Midbrain (tissue), 1 donor: ENCODE data around the gene FER1L5.
"Not testable (repeated sequence)": the region's sequence is repeated elsewhere in the genome, so short reads cannot be mapped to it uniquely, and the experiment has no call there.

Experiments
- DNase-seq: peaks from one replicate; lab custom pipeline; 2025; lab: John Stamatoyannopoulos, UW

FER1L5 gene

DNA sequence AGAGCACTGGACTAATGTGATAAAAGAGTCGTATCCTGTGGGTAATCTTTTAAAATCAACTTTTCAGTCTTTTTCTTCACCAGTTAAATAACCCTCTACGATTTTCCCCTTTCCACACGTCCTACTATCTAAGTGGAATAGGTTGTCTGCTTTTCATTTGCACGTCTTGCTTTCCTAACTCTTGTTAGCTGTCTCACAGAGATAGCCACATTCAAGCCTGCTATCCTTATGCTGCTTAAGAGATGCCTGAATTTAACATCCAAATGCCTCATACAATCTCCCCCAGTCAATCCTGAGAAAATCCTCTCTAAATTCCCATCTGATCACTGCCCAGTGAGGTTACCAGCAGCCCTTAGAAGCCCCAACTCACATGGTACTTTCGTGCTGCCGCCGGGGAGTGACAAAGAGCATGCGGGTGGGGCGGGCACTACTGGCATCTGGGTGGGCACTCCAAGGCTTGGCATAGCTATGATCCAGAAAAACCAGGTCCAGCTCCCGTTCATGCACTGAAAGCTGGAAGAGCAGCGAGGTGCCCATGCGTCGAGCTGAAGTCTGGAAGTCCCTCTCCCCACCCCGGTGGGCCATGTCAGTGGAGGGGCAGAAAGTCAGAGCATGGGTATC, 5.9 kb upstream of the FER1L5 start:
- DNase-seq = no peak

DNA sequence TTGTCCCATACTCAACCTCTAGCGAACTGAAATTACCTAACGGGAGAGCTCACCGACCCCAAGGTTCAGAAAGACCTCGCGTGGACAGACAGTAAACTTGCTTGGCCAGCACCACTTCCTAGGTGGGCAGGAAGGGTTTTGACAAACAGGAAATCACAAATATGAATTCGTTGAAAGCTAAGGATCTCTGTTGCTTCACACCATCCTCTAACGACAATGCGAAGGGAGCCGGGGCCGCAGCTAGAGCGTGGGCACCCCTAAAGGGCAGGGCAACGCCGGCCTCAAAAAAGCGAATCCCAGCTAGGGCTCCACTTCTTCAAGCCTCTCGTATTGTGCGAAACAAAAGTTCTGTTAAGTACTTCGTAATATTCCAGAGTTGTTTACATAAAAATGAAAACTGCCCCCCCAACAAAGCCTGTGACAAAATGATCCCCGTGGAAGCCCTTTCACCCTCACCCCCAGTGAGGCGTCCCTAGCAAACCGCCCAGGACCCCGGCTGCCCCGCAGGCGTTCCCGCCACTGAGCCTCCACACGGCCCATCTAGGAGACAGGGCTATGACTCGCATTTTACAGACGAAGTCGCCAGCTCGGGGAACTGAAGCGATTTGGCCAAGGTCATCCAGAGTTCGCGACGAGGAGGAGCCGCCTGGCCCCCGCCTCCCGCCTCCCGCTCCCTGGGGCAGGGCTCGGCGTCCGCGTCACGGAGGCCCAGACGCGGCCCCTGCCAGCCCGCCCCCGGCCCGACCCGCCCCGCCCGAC, 5.0 kb upstream of the FER1L5 start:
- DNase-seq = peak; percentile 78

GRCh38 chr2:96638144-96639121, 4.1 kb upstream of the FER1L5 start, which contains the start of gene KANSL3:
KANSL3 (minus strand) TSS chr2:96638312; CDS start chr2:96637135, 1,177 bp downstream.
- peak; percentile 94 for DNase-seq

DNA sequence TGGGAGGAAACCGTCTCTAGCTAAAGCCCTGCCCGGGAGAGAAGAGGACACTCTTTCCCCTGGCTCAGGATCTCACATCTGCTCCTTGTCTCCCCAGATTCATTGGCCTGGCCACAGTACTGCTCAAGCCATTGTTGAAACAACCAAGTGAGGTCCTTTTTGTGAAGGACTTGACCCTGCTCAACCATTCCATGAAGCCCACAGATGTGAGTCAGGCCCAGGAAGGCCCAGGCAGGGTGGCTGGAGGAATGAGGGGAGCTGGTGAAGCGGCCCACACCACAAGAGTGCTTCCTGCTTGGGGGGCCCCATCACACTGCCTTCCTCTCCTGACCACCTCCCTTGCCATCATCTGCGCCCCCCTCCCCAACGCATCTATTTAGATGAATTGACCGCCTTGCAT, 5.1 kb downstream of the FER1L5 start:
- DNase-seq = no peak

- no peak for DNase-seq
These were observed 5.9 kb downstream of the FER1L5 start for GRCh38 chr2:96648306-96648930.

DNA sequence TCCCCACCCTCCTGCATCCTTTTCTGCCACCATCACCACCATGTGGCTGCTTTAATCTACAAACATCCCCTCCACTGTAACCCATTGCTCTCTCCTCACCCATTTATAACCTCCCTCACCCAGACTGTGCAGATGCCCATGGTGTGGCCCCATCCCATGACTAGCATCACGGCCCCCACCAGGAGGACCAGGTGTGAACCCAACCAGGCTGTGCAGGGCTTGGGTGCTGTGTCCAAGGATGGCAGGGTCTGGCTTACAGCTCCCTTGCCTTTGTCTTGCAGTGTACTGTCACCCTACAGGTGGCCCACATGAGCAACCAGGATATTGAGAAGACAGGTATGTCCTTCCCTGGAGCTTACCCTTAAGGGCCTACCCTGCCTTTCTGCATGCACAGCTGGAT, 6.8 kb downstream of the FER1L5 start:
- DNase-seq = no peak

DNA sequence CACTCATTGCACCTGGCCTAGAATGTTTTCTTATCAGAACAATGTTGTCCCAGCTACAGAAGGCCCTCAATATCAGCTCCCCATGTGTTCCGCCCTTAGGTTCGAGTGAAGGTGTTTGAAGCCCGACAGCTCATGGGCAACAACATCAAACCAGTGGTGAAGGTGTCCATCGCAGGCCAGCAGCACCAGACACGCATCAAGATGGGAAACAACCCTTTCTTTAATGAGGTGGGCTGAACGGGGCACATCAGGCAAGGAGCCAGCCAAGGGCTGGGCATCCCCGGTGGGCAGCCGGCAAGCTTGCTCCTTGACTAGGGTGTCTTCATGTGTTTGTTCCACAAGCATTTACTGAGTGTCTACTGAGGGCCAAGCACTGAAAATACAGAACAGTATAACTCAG, 9.2 kb downstream of the FER1L5 start:
- no peak for DNase-seq

GRCh38 chr2:96654791-96655190, 12.2 kb downstream of the FER1L5 start:
- not testable (repeated sequence) for DNase-seq

GRCh38 chr2:96655526-96655925, 13.0 kb downstream of the FER1L5 start:
- no peak for DNase-seq

GRCh38 chr2:96656540-96656939, 14.0 kb downstream of the FER1L5 start:
- no peak for DNase-seq

GRCh38 chr2:96661324-96661723, 18.8 kb downstream of the FER1L5 start:
- DNase-seq = no peak

- DNase-seq = no peak
These were observed 19.8 kb downstream of the FER1L5 start for GRCh38 chr2:96662360-96662759.

GRCh38 chr2:96663177-96663576, 20.6 kb downstream of the FER1L5 start:
- DNase-seq = no peak

- no peak for DNase-seq
These were observed 21.3 kb downstream of the FER1L5 start for GRCh38 chr2:96663829-96664228.

- DNase-seq = no peak
These were observed 21.9 kb downstream of the FER1L5 start for GRCh38 chr2:96664366-96664925.

DNA sequence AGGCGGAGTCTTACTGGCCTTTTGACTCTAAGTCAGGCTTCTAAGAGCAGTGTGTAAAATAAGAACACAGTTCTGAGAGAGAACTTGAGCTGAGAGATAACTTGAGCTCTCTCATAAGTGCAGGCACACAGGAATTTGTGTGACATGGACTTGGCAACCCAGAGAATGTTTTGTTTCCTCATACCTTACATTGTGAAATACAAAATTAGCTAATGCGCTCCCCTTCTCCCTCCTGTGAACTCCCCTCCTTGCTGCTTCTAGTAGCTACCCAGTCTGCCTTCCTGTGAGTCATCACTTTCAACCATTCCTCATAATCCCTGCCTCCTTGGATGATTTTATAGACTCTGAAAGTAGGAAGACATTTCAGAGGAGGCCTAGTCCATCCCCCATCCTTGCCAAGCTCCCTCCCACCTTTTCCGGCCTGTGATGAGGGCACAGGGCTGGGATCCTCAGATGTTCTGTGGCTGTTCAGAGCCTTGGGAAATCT, 22.6 kb downstream of the FER1L5 start:
- no peak for DNase-seq

- DNase-seq = not testable (repeated sequence)
These were observed 23.2 kb downstream of the FER1L5 start for GRCh38 chr2:96665717-96666116.

- DNase-seq = no peak
These were observed 26.2 kb downstream of the FER1L5 start for GRCh38 chr2:96668771-96669170.

DNA sequence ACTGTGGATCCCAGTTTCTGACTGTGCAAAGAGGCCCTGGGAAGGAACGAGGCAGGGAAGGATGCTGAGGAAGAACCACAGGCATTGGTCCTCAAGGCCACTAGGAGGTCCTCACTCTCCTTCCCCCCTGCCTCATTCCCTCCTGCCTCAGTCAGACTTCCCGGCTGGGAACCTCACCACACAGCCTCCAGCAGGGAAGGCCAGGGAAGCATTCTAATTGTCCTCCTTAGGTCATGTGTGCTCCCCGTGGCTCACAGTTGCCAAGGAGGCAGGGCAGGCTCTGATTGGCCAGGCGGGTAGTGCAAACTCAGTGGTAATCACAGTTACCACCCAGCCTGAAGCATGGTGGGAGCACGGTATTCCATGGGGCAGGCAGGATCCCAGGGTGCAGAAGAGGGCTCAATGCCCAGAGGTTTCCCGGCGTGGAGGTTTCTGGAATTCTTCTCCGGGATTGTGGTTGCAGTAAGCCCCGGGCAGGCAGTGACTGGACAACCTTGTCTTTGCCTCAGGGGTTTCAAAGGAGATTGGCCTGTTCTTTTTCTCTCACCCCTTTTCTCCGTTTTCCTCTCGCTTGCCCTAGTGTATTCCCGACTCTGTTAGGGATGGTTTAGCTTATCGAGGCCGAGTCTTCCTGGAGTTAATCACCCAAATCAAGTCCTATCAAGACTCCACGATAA, 27.1 kb downstream of the FER1L5 start:
- DNase-seq = no peak

DNA sequence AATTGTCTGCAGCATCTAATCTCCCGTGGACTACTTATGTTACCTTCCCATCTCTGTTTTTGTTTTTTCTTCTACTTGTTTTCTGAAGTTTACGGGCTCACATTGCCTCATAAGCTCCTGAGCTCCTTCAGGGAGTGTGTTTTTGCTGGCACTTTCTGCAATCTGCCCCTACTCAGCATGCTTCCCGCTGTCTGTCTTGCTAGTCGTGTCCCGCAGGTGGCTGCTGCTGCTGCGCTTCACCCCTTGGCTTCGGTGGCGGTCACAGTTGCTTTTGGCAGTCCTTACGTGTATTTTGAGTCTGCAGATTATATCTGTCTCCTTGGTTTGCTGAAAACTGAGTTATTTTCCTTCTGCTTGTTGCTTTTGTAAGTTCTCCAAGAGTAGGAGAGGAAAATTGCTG, 37.3 kb downstream of the FER1L5 start:
- DNase-seq = no peak
